HEK293 (cell line): Measurements from ENCODE around the gene BCL11B.

ENCODE experiments used
- CTCF ChIA-PET: fragments of 350-600 bp; formaldehyde crosslinking; extraction: SDS; loops from one replicate; lab custom pipeline; 2021; ENCODE audit warnings: antibody characterized with exemption; lab: Yijun Ruan, JAX
- POLR2A ChIA-PET: fragments of 300-600 bp; formaldehyde crosslinking; extraction: SDS; loops from one replicate; lab custom pipeline; 2020; ENCODE audit warnings: antibody characterized with exemption, inconsistent platforms; lab: Yijun Ruan, JAX
- H3K27ac ChIP-seq: fragments of 200-500 bp; sonication (Bioruptor generic); 2 replicates; pipeline ENCODE4 v1.5.1; 2014; ENCODE audit warnings: low read depth, low read length, control low read depth, inconsistent platforms; ENCODE audit errors: extremely low read depth
- H3K36me3 ChIP-seq, 2 experiments: fragments of 200-500 bp in 1 of 2; sonication (Bioruptor generic) in 1 of 2; 1 replicate in 1 of 2; 2 replicates in 1 of 2; pipeline ENCODE4 v1.5.1; 2014 to 2017; ENCODE audit warnings: inconsistent platforms in 2 of 2, low read length in 2 of 2; ENCODE audit not compliant: control insufficient read depth in 2 of 2, insufficient read depth in 1 of 2
- H3K4me1 ChIP-seq: fragments of 200-500 bp; sonication (Bioruptor generic); 2 replicates; pipeline ENCODE4 v1.5.1; 2014; ENCODE audit warnings: mild to moderate bottlenecking, low read length, inconsistent platforms; ENCODE audit not compliant: control insufficient read depth, insufficient read depth
- H3K4me3 ChIP-seq: 2 replicates; pipeline ENCODE4 v1.5.1; 2011; ENCODE audit warnings: low read depth, mild to moderate bottlenecking, control low read depth, low read length, moderate library complexity
- H3K9me3 ChIP-seq: fragments of 200-500 bp; sonication (Bioruptor generic); 2 replicates; pipeline ENCODE4 v1.5.1; 2014; ENCODE audit warnings: low read depth, low read length, inconsistent platforms; ENCODE audit not compliant: control insufficient read depth, insufficient read depth
- GLIS1 ChIP-seq: fragments of 450-650 bp; formaldehyde crosslinking; IDR thresholded peaks from 2 replicates; pipeline ENCODE4 v1.5.1; 2016; ENCODE audit warnings: missing biosample characterization, missing genetic modification characterization
- KLF8 ChIP-seq: fragments of 450-650 bp; formaldehyde crosslinking; IDR thresholded peaks from 2 replicates; pipeline ENCODE4 v1.5.1; 2016; ENCODE audit warnings: missing biosample characterization, missing genetic modification characterization
- SCRT1 ChIP-seq: fragments of 450-650 bp; formaldehyde crosslinking; IDR thresholded peaks from 2 replicates; pipeline ENCODE4 v1.5.1; 2016; ENCODE audit warnings: missing biosample characterization, missing genetic modification characterization, borderline replicate concordance
- SP2 ChIP-seq: fragments of 450-650 bp; formaldehyde crosslinking; IDR thresholded peaks from 2 replicates; pipeline ENCODE4 v1.5.1; 2016; ENCODE audit warnings: missing biosample characterization, missing genetic modification characterization
- SP7 ChIP-seq: fragments of 450-650 bp; formaldehyde crosslinking; IDR thresholded peaks from 2 replicates; pipeline ENCODE4 v1.5.1; 2016; ENCODE audit warnings: missing biosample characterization, missing genetic modification characterization
- TCF7L2 ChIP-seq: IDR thresholded peaks from 2 replicates; pipeline ENCODE4 v1.6.1; 2011; ENCODE audit warnings: low read depth, mild to moderate bottlenecking, inconsistent platforms, low read length, moderate library complexity, borderline replicate concordance
- ZNF202 ChIP-seq: fragments of 450-650 bp; formaldehyde crosslinking; IDR thresholded peaks from 2 replicates; pipeline ENCODE4 v1.5.1; 2016; ENCODE audit warnings: missing biosample characterization, missing genetic modification characterization, borderline replicate concordance
- ZNF211 ChIP-seq: fragments of 450-650 bp; formaldehyde crosslinking; IDR thresholded peaks from 2 replicates; pipeline ENCODE4 v1.5.1; 2016; ENCODE audit warnings: low read depth, missing biosample characterization, missing genetic modification characterization
- ZNF223 ChIP-seq: fragments of 450-650 bp; formaldehyde crosslinking; IDR thresholded peaks from 2 replicates; pipeline ENCODE4 v1.5.1; 2016; ENCODE audit warnings: missing biosample characterization, missing genetic modification characterization
- ZNF501 ChIP-seq: fragments of 450-650 bp; formaldehyde crosslinking; IDR thresholded peaks from 2 replicates; pipeline ENCODE4 v1.5.1; 2016; ENCODE audit warnings: missing biosample characterization, missing genetic modification characterization
- ZNF548 ChIP-seq: fragments of 450-650 bp; formaldehyde crosslinking; IDR thresholded peaks from 2 replicates; pipeline ENCODE4 v1.5.1; 2016; ENCODE audit warnings: missing biosample characterization, missing genetic modification characterization
- ZNF600 ChIP-seq: fragments of 450-650 bp; formaldehyde crosslinking; IDR thresholded peaks from 2 replicates; pipeline ENCODE4 v1.5.1; 2016; ENCODE audit warnings: missing biosample characterization, missing genetic modification characterization
- TF ChIP-seq, protein P1 (sequence below): fragments of 450-650 bp; formaldehyde crosslinking; IDR thresholded peaks from 2 replicates; pipeline ENCODE4 v1.5.1; 2016; ENCODE audit warnings: missing biosample characterization, missing genetic modification characterization, borderline replicate concordance
- TF ChIP-seq, protein P2 (sequence below): fragments of 450-650 bp; IDR thresholded peaks from 2 replicates; pipeline ENCODE4 v1.5.1; 2018; ENCODE audit warnings: missing biosample characterization, missing genetic modification characterization
- TF ChIP-seq, protein P3 (sequence below): fragments of 450-650 bp; formaldehyde crosslinking; IDR thresholded peaks from 2 replicates; pipeline ENCODE4 v1.5.1; 2016; ENCODE audit warnings: missing biosample characterization, missing genetic modification characterization

Gene BCL11B

DNA sequence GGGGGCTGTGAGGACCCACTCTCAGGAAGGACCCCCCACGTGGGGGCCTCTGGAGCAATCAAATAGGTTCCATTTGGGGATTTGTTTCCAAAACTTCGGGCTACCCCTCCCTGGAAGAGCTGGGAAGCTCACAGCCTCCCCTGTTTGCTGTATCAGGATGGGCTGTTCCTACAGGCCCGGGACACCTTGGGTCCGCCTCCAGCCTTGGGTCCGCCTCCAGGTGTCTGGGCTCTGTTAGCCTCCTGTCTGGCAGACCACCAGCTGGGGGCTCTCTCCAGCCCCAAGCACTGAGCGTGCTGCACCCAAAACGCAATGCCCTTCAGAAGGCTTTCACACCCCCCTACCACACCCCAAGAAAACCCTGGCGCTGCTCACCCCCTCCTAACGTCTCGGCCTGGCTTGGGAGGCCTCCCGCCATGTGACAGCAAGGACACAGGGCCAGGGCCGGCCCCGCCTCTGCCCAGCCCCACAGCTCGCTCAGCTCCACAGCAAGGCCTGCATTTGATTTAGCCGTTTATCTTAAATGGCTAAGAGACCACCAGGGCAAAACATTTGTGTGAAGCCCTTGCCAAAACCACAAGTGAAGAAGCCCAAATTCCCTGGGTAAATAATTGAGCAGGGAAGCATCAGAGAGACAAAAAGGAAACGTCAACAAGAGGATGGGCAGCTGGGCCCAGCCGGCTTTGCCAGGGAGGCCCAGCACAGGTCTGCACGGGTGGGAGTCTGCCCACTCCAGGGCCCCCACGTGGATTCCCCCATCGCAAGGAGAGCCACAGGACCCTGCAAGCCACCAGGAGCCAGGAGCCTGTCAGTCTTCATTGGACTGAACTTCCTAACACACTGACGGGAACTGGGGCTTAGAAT, 39.9 kb downstream of the BCL11B start (continued):
- TF ChIP-seq SCRT1 (tag by site-specific recombination) (no peak), ZNF211 (tag by site-specific recombination) (no peak), ZNF501 (tag by site-specific recombination) (no peak), GLIS1 (tag by site-specific recombination) (no peak), ZNF223 (no peak), ZNF548 (no peak), ZNF202 (tag by site-specific recombination) (no peak), KLF8 (tag by site-specific recombination) (no peak), SP7 (tag by site-specific recombination) (no peak), TCF7L2 (no peak), SP2 (tag by site-specific recombination) (peak; percentile 37; the same call in 1 of the 2 replicates), ZNF600 (tag by site-specific recombination) (peak; percentile 55; the same call in 1 of the 2 replicates)
- TF ChIP-seq, protein P1, sequence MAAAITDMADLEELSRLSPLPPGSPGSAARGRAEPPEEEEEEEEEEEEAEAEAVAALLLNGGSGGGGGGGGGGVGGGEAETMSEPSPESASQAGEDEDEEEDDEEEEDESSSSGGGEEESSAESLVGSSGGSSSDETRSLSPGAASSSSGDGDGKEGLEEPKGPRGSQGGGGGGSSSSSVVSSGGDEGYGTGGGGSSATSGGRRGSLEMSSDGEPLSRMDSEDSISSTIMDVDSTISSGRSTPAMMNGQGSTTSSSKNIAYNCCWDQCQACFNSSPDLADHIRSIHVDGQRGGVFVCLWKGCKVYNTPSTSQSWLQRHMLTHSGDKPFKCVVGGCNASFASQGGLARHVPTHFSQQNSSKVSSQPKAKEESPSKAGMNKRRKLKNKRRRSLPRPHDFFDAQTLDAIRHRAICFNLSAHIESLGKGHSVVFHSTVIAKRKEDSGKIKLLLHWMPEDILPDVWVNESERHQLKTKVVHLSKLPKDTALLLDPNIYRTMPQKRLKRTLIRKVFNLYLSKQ (tag by site-specific recombination) = no peak
- TF ChIP-seq, protein P2, sequence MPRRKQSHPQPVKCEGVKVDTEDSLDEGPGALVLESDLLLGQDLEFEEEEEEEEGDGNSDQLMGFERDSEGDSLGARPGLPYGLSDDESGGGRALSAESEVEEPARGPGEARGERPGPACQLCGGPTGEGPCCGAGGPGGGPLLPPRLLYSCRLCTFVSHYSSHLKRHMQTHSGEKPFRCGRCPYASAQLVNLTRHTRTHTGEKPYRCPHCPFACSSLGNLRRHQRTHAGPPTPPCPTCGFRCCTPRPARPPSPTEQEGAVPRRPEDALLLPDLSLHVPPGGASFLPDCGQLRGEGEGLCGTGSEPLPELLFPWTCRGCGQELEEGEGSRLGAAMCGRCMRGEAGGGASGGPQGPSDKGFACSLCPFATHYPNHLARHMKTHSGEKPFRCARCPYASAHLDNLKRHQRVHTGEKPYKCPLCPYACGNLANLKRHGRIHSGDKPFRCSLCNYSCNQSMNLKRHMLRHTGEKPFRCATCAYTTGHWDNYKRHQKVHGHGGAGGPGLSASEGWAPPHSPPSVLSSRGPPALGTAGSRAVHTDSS (tag by site-specific recombination) = no peak

DNA sequence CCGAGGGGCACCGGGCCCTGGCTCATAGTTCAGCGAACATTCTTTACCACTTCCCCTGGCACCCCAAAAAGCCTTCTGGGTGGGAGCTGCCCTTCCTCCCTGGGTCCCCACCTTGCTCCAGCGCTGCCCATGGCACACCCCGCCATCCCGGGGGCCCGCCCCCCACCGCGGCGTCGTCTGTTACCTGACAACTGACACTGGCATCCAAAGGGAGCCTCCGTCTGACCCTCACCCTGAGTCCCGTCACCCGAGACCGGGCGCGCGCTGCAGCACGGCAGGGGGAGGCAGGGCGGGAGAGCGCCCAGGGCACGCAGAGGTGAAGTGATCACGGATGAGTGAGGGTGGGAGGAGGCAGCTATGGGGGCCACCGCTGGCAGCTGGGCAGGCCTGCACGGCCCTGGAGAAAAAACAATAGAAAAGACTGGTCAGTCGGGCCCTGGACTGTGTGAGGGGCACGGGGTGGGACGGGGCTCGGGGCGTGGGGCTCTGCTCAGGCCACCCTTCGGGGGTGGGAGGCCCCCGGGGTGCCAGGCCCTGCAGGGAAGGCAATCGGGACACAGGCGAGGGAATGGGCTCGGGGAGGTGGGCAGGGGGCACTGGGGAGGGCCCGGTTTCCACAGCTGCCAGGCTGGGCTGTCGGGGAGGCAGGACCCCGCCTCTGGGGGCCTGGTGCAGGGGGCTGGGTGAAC, 40.7 kb downstream of the BCL11B start:
- peaks cover 0 to 3% of the 10 kb centered on the region in 2 experiments; a peak in 1 of 3 replicates for H3K36me3 ChIP-seq
- CTCF ChIA-PET = interaction anchor here (0.6 kb wide), 1 partner anchor 37 kb away, joined by 3 read pairs; no protein-coding TSS in a partner anchor

More for the DNA sequence above, 40.7 kb downstream of the BCL11B start:
- no peak overlapping the region for H3K27ac ChIP-seq
- TF ChIP-seq, protein P3, sequence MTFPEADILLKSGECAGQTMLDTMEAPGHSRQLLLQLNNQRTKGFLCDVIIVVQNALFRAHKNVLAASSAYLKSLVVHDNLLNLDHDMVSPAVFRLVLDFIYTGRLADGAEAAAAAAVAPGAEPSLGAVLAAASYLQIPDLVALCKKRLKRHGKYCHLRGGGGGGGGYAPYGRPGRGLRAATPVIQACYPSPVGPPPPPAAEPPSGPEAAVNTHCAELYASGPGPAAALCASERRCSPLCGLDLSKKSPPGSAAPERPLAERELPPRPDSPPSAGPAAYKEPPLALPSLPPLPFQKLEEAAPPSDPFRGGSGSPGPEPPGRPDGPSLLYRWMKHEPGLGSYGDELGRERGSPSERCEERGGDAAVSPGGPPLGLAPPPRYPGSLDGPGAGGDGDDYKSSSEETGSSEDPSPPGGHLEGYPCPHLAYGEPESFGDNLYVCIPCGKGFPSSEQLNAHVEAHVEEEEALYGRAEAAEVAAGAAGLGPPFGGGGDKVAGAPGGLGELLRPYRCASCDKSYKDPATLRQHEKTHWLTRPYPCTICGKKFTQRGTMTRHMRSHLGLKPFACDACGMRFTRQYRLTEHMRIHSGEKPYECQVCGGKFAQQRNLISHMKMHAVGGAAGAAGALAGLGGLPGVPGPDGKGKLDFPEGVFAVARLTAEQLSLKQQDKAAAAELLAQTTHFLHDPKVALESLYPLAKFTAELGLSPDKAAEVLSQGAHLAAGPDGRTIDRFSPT = no peak
- TF ChIP-seq, all 188 proteins: peak for 0
- H3K4me3 ChIP-seq = no peak overlapping the region
- H3K9me3 ChIP-seq = no peaks in the 10 kb centered on the region
- POLR2A ChIA-PET = interaction anchor here (0.5 to 0.6 kb wide), 2 partner anchors 68 to 359 kb away, joined by 3 to 5 read pairs; no protein-coding TSS in a partner anchor
- peaks cover 26% of the 10 kb centered on the region for H3K4me1 ChIP-seq
